HG02759 (cell line): ENCODE measurements around the gene ADCY7.

Experiments
- ATAC-seq: cut with Tn5 transposase; IDR thresholded peaks from one replicate; pipeline ENCODE4 v1.9.1; 2021; ENCODE audit warnings: mild to moderate bottlenecking, moderate library complexity; ENCODE audit not compliant: unreplicated experiment

ADCY7 gene

GRCh38 chr16:50296807-50297206, 30.5 kb downstream of the ADCY7 start:
- ATAC-seq, result no peak

GRCh38 chr16:50297301-50298074, 31.1 kb downstream of the ADCY7 start:
- no peak for ATAC-seq

DNA sequence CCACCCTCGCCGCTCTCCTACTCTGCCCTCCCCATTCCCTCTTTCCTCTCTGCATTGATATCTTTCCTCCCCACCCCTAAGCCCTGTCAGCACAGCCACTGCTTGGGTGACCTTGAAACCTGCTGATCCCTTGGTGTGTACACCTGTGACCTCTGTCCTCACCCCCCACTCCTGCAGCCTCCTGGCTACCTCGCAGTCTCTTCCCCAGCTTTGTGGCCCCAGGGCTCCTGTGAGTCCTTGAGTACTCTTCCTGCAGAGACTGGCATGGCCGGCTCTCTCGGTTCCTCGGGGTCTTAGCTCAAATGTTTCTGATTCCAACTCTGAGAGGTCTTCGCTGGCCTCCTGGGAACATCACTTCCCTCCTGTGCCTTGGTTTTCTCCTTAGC, 31.7 kb downstream of the ADCY7 start:
- no peak for ATAC-seq

DNA sequence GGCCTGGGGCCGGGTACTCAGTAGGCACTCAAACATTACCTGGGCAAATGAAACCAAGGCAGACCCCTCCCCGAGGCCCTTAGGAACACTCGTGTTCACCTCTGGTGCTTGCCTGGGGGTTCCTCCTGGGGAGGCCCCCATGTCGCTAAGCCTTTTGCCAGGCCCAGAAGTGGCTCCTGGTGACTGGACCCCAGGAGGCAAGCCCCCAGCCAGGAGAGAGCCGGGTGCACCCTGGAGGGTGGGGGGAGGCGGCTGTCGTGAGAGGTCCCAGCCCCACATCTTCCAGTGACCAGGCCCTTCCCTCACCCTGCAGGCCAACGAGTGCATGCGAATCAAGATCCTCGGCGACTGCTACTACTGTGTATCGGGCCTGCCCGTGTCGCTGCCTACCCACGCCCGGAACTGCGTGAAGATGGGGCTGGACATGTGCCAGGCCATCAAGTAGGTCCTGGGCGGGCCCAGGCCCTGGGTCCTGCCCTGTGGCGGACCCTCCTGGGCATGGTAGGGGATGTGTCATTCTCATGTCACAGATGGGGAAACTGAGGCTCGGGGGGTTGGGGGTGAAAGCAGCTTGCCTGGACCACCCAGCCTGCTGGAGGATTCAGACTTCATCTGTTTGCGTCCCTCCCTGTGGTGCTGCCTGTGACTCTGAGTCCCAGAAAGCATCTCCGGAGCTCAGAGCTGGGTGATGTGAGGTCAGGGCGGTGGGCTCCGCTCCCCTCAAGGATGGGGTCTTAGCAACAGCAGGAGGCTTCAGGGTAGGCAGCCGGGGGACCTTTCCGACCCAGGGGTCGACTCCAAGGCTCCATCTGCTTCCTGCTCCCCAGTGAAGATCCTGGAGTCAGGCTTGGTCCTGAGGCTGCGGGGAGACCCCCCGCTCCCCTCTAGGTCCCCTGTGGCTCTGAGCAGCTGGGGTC, 32.5 kb downstream of the ADCY7 start:
- ATAC-seq, result no peak

DNA sequence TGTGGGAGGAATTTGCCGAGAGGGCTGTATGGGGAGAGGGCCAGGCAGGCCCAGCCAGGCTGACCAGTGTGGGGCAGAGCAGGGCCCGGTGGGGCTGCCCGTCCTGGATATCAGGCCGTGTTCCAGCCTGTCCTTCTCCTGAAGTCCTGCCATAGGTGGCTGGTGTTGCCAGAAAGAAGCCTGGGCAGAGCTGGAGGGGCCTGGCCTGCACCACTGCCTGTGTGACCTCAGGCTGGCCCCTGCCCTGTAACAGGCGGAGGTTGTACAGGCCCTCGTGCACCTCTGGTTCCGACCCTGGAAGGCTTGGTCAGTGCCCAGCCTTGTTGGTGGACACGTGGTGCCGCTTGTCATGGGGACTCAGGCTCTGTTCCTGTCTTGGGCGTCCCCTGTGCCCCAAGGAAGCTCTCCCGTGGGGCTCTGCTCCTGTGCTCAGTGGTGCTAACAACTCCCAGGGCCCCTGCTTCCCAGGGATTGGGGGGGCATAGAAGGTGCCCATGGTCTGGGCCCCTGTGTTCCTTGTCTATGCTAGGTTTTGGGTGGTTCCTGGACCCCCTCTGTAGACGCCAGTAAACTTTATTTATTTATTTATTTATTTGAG, 33.3 kb downstream of the ADCY7 start:
- no peak for ATAC-seq

DNA sequence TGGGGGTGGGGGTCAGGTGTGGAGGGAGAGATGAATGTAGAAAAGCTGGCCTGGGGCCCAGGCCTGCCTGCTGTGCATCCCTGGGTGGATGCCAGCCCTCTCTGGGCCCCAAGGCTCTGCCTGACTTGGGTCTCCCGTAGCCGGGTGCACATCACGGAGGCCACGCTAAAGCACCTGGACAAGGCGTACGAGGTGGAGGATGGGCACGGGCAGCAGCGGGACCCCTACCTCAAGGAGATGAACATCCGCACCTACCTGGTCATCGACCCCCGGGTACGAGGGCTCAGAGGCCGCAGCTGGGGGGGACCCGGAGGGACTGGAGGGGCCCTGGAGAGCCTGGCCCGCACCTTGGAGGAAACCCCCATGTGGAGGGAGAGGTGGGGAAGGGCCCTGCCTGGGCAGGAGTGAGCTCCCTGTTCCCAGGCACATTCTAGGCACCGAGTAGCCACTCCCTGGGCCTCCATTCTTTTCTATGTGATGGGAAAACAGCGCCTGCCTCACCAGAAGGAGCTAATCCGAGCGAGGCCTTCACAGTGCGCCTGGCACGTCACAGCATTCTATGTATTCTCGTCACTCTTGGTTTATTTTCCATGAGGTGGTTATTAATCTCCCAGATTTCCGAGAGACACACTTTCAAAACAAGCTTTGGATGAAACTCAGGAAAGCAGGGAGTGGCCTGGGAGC, 34.7 kb downstream of the ADCY7 start:
- no peak for ATAC-seq

- ATAC-seq, result no peak
Observed at GRCh38 chr16:50301626-50302471, 35.5 kb downstream of the ADCY7 start.

DNA sequence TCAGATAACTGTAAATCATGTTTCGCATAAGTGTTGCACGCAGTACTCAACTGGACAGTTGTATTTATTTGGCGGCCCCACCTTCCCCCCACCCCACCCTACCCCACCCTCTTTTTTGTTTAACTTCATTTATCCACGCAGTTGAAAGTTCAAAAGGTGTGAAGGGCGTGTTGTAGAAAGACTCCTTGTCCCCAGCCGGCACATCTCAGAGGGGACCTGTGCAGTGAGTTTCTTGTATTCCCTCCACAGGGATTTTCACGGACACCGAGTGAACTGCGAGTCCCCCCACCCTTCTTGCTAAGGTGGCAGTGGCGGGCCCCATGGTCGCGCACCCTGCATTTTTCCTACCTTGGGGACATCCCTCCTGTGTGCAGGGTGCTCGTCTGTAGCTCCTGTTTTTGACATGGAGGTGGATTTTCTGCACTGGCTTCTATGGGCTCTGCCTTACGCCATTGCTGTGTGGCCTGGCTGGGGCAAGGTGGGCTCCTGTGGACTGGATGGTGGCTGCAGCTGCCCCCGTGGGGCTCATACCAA, 36.2 kb downstream of the ADCY7 start:
- no peak for ATAC-seq

- ATAC-seq, result no peak
Observed at GRCh38 chr16:50303041-50303604, 36.8 kb downstream of the ADCY7 start.

DNA sequence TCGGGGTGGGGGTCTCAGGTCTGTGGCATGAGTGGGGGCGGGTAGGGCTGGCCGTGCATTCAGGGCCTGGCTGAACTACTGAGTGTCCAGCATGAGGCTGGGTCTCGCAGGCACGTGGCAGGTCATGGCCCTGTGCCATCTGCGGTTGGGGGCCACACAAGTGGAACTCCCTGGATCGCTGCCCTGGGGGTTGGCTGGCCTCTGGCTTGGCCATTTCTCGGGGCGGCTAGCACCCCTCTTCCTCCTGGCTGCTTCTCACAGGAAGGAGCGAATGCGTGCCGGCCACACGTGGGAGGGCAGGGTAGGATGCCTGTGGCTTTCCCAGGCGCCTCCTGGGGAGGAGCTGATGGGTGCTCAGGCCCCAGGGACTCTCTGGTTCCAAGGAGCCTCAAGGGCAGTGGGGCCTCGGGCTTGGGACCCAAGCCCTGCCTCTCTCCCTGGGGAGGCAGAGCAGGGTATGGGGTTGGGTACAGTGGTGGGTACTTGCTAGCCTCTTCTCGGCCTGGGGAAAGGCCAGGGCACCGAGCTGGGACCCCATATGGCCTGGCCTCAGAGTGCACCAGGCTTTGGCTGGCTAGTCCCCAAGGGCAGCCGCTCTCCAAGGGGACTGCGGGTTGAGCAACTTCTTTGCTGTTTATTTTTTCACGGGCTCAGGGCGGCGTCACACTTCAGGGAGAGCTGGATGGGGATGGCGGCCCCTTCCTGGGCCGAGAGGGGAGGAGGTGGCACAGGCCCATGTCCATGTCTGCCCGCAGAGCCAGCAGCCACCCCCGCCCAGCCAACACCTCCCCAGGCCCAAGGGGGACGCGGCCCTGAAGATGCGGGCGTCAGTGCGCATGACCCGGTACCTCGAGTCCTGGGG, 37.5 kb downstream of the ADCY7 start:
- ATAC-seq, result no peak

DNA sequence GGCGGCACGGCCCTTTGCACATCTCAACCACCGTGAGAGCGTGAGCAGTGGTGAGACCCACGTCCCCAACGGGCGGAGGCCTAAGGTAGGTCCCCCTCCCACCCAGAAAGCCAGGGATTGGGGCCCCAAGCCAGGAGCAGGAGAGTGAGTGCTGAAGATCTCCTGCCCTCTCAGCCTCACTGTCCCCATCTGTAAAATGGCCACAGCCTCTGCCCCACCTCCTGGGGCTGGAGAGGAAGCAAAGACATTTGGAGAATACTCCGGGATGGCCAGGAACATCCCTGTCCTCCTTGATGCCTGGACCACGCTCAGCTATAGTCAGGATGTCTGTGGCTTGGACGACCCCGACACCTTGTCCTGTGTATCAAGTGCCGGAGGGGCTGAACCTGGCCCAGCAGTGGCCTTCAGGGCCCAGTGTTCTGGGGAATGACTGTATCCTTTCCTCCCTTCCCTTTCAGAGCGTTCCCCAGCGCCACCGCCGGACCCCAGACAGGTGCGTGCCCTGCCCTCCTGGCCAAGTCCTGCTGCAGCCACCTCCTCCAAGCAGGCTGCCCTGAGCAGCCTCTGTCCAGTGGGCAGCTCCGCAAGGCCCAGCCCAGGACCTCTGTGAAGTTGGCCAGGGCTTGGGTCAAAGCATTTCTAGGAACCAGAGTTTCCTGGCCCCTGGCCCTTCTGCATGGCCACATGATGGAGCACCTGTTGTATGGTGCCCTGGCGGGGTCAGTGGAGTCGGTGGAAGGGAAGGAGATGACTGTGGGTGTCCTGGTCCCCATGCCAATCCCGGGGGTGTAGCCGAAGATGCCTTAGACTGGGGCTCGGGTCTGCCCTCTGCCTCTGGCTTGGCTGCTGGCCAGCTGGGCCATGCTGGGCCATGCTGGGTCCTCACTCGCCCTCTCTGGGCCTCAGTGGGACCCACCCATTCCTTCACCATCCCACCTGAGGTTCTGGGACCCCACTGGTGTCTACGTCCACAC, 38.4 kb downstream of the ADCY7 start:
- ATAC-seq, result no peak

- ATAC-seq, result no peak
Observed at GRCh38 chr16:50305441-50306061, 39.2 kb downstream of the ADCY7 start.

- ATAC-seq, result no peak
Observed at GRCh38 chr16:50306287-50306686, 39.9 kb downstream of the ADCY7 start.

- ATAC-seq, result no peak
Observed at GRCh38 chr16:50308237-50308965, 42.0 kb downstream of the ADCY7 start.

GRCh38 chr16:50309156-50309526, 42.8 kb downstream of the ADCY7 start:
- ATAC-seq, result no peak

- no peak for ATAC-seq
Observed at GRCh38 chr16:50309527-50310307, 43.4 kb downstream of the ADCY7 start.
